ENCODE results near the gene SRCIN1. TPM values are rescaled to one million over a fixed set of nuclear protein-coding genes. Genes with fewer than 3 reads are reported as not detected.

The SRCIN1 gene
- total and polyA plus RNA-seq, 4 donors: 0.05 to 5.3 (median 2.7) TPM

- H3K36me3 ChIP-seq (ENCODE audit: control insufficient read depth in 4 of 4, insufficient read depth in 3 of 4, low read depth in 1 of 4, low read length in 3 of 4): no peaks in the 10 kb centered on the region
- no peaks in the 10 kb centered on the region for H3K27me3 ChIP-seq (ENCODE audit: control insufficient read depth in 4 of 4, insufficient read depth in 4 of 4, low read length in 3 of 4)
- no peak overlapping the region for H3K27ac ChIP-seq (ENCODE audit: low read depth in 1 of 2, low read length in 2 of 2)
- WGBS: 66% methylated on average over 13 of the region's 13 CpGs
- H3K4me3 ChIP-seq (ENCODE audit: low read depth in 1 of 3, low read length in 3 of 3): no peak overlapping the region
- H3K4me1 ChIP-seq (ENCODE audit: control insufficient read depth in 4 of 4, insufficient read depth in 4 of 4, low read length in 3 of 4): peaks cover 11 to 34% (median 26%) of the 10 kb centered on the region in 4 donors
- no peak for DNase-seq (ENCODE audit: low spot score)
- TF ChIP-seq NR2F2 (IDR thresholded peaks at IDR 0.05): no peak
- TF ChIP-seq RAD21 (IDR thresholded peaks at IDR 0.05): no peak
- TF ChIP-seq, protein P1, sequence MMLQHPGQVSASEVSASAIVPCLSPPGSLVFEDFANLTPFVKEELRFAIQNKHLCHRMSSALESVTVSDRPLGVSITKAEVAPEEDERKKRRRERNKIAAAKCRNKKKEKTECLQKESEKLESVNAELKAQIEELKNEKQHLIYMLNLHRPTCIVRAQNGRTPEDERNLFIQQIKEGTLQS (IDR thresholded peaks at IDR 0.05): no peak
- TF ChIP-seq, protein P2, sequence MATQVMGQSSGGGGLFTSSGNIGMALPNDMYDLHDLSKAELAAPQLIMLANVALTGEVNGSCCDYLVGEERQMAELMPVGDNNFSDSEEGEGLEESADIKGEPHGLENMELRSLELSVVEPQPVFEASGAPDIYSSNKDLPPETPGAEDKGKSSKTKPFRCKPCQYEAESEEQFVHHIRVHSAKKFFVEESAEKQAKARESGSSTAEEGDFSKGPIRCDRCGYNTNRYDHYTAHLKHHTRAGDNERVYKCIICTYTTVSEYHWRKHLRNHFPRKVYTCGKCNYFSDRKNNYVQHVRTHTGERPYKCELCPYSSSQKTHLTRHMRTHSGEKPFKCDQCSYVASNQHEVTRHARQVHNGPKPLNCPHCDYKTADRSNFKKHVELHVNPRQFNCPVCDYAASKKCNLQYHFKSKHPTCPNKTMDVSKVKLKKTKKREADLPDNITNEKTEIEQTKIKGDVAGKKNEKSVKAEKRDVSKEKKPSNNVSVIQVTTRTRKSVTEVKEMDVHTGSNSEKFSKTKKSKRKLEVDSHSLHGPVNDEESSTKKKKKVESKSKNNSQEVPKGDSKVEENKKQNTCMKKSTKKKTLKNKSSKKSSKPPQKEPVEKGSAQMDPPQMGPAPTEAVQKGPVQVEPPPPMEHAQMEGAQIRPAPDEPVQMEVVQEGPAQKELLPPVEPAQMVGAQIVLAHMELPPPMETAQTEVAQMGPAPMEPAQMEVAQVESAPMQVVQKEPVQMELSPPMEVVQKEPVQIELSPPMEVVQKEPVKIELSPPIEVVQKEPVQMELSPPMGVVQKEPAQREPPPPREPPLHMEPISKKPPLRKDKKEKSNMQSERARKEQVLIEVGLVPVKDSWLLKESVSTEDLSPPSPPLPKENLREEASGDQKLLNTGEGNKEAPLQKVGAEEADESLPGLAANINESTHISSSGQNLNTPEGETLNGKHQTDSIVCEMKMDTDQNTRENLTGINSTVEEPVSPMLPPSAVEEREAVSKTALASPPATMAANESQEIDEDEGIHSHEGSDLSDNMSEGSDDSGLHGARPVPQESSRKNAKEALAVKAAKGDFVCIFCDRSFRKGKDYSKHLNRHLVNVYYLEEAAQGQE (IDR thresholded peaks at IDR 0.05): no peak
- no peak for TF ChIP-seq EGR1 (IDR thresholded peaks at IDR 0.05; ENCODE audit: low read depth in 2 of 2)
- TF ChIP-seq GABPA (IDR thresholded peaks at IDR 0.05 in 1 of 2, conservative IDR thresholded peaks at IDR 0.05 in 1 of 2): no peak
- no peak for TF ChIP-seq ZBTB33 (IDR thresholded peaks at IDR 0.05)
- no peak overlapping the region for H3K9ac ChIP-seq (ENCODE audit: low read depth in 1 of 2, low read length in 2 of 2)
- no peaks in the 10 kb centered on the region for H3K9me3 ChIP-seq (ENCODE audit: control insufficient read depth in 4 of 4, low read length in 3 of 4)
These were observed 17.6 kb downstream of the SRCIN1 start for GRCh38 chr17:38587947-38588787.

DNA sequence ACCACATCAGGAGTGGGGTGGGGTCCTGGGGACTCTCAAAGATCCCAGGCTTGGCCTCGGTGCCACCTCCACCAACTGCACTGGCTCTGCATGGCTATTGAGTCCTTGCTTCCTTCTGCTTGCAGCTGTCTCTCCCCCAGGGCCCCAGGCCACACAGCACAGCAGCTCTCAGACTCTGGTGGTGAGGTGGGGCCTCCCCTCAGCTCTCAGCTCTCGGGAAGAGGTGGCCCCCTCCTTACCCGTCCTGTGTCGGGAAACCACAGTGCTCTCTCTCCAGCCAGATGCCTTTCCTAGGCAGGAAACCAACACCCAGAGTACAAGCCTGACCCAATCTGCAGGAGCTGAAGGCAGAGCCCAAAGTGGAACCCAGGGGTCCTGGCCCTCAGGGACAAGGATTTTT lies 18.5 kb downstream of the SRCIN1 start:
- DNase-seq (ENCODE audit: low spot score): no peak
- Histone ChIP-seq H3K4me3 (ENCODE audit: low read depth in 1 of 3, low read length in 3 of 3) (no peak overlapping the region), H3K9me3 (ENCODE audit: control insufficient read depth in 4 of 4, low read length in 3 of 4) (no peaks in the 10 kb centered on the region), H3K4me1 (ENCODE audit: control insufficient read depth in 4 of 4, insufficient read depth in 4 of 4, low read length in 3 of 4) (peaks cover 11 to 31% (median 26%) of the 10 kb centered on the region in 4 donors), H3K27me3 (ENCODE audit: control insufficient read depth in 4 of 4, insufficient read depth in 4 of 4, low read length in 3 of 4) (no peaks in the 10 kb centered on the region), H3K36me3 (ENCODE audit: control insufficient read depth in 4 of 4, insufficient read depth in 3 of 4, low read depth in 1 of 4, low read length in 3 of 4) (no peaks in the 10 kb centered on the region), H3K27ac (ENCODE audit: low read depth in 1 of 2, low read length in 2 of 2) (no peak overlapping the region), H3K9ac (ENCODE audit: low read depth in 1 of 2, low read length in 2 of 2) (no peak overlapping the region)
- 78% methylated on average over 4 of the region's 4 CpGs for WGBS
- TF ChIP-seq, protein P3, sequence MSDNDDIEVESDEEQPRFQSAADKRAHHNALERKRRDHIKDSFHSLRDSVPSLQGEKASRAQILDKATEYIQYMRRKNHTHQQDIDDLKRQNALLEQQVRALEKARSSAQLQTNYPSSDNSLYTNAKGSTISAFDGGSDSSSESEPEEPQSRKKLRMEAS (IDR thresholded peaks at IDR 0.05): no peak
- TF ChIP-seq TAF1 (conservative IDR thresholded peaks at IDR 0.05) (no peak), EGR1 (IDR thresholded peaks at IDR 0.05; ENCODE audit: low read depth in 2 of 2) (no peak), JUND (IDR thresholded peaks at IDR 0.05) (no peak), HNF4A (conservative IDR thresholded peaks at IDR 0.05) (no peak), RAD21 (IDR thresholded peaks at IDR 0.05) (no peak), FOXA2 (IDR thresholded peaks at IDR 0.05) (no peak), SP1 (IDR thresholded peaks at IDR 0.05) (no peak), HNF4G (IDR thresholded peaks at IDR 0.05) (no peak), YY1 (IDR thresholded peaks at IDR 0.05) (no peak), ZBTB33 (IDR thresholded peaks at IDR 0.05) (no peak)
- TF ChIP-seq, protein P4, sequence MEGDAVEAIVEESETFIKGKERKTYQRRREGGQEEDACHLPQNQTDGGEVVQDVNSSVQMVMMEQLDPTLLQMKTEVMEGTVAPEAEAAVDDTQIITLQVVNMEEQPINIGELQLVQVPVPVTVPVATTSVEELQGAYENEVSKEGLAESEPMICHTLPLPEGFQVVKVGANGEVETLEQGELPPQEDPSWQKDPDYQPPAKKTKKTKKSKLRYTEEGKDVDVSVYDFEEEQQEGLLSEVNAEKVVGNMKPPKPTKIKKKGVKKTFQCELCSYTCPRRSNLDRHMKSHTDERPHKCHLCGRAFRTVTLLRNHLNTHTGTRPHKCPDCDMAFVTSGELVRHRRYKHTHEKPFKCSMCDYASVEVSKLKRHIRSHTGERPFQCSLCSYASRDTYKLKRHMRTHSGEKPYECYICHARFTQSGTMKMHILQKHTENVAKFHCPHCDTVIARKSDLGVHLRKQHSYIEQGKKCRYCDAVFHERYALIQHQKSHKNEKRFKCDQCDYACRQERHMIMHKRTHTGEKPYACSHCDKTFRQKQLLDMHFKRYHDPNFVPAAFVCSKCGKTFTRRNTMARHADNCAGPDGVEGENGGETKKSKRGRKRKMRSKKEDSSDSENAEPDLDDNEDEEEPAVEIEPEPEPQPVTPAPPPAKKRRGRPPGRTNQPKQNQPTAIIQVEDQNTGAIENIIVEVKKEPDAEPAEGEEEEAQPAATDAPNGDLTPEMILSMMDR (IDR thresholded peaks at IDR 0.05; ENCODE audit: low read depth, low read length, missing input control): no peak
- TF ChIP-seq, protein P2 (IDR thresholded peaks at IDR 0.05): no peak
- TF ChIP-seq, protein P1 (IDR thresholded peaks at IDR 0.05): no peak
